Endodermal cell (in vitro differentiated cells): ENCODE measurements around the gene AKAP10. TPM values are rescaled to one million over a fixed set of nuclear protein-coding genes. Genes with fewer than 3 reads are reported as not detected.
A peak's percentile ranks its signal among the peaks of the same experiment; 100 is the strongest.

Source experiments
- DNase-seq: peaks from one replicate; pipeline ENCODE4 v3.0.0-alpha.2; 2017
- H3K27ac ChIP-seq: 2 replicates; pipeline ENCODE4 v1.5.1; 2013; ENCODE audit warnings: mild to moderate bottlenecking, low read depth, low read length, moderate library complexity
- H3K27me3 ChIP-seq: 2 replicates; pipeline ENCODE4 v1.6.1; 2013; ENCODE audit warnings: mild to moderate bottlenecking, low read length, moderate library complexity; ENCODE audit not compliant: insufficient read depth, control insufficient read depth, poor library complexity, severe bottlenecking
- H3K36me3 ChIP-seq: 2 replicates; pipeline ENCODE4 v1.7.0; 2013; ENCODE audit warnings: mild to moderate bottlenecking, low read length, moderate library complexity; ENCODE audit not compliant: control insufficient read depth, insufficient read depth
- H3K4me1 ChIP-seq: one replicate; pipeline ENCODE4 v1.7.0; 2013; ENCODE audit warnings: low read length; ENCODE audit not compliant: control insufficient read depth, insufficient read depth
- H3K4me3 ChIP-seq: 2 replicates; pipeline ENCODE4 v1.5.1; 2013; ENCODE audit warnings: mild to moderate bottlenecking, low read length, moderate library complexity
- H3K9ac ChIP-seq: 2 replicates; pipeline ENCODE4 v1.6.1; 2013; ENCODE audit warnings: mild to moderate bottlenecking, low read length, moderate library complexity; ENCODE audit not compliant: poor library complexity, severe bottlenecking; ENCODE audit errors: extremely low read depth
- H3K9me3 ChIP-seq: 2 replicates; pipeline ENCODE4 v1.6.1; 2013; ENCODE audit warnings: mild to moderate bottlenecking, low read length, moderate library complexity; ENCODE audit not compliant: control insufficient read depth
- H3K27ac Mint-ChIP-seq: 2 replicates; pipeline ENCODE4 v1.8.0; 2020; ENCODE audit warnings: mixed read lengths
- H3K27me3 Mint-ChIP-seq: 2 replicates; pipeline ENCODE4 v1.8.0; 2021; ENCODE audit warnings: mild to moderate bottlenecking, mixed read lengths; ENCODE audit not compliant: insufficient read depth
- H3K36me3 Mint-ChIP-seq: 2 replicates; pipeline ENCODE4 v1.8.0; 2020; ENCODE audit warnings: low read depth, mixed read lengths
- H3K4me1 Mint-ChIP-seq: 2 replicates; pipeline ENCODE4 v1.8.0; 2020; ENCODE audit warnings: mixed read lengths
- H3K4me3 Mint-ChIP-seq: 2 replicates; pipeline ENCODE4 v1.8.0; 2020; ENCODE audit warnings: mild to moderate bottlenecking, moderate library complexity, mixed read lengths
- H3K9me3 Mint-ChIP-seq: 2 replicates; pipeline ENCODE4 v1.8.0; 2020; ENCODE audit warnings: mild to moderate bottlenecking, mixed read lengths
- WGBS, 2 experiments: methylation state at CpG; one replicate each; pipeline versions ENCODE4 v1.1.5 to v1.1.7; 2013; ENCODE audit warnings: missing lambda C conversion rate in 2 of 2, mixed read lengths in 1 of 2; ENCODE audit not compliant: insufficient coverage in 1 of 2, insufficient read length in 1 of 2; 5-methylcytosine and 5-hydroxymethylcytosine counted together
- total RNA-seq, 2 donors: library from RNA; stranded (reverse); fragmentation: NEBNext Ultra II Directional in 1 of 2; extraction: Animal tissue kit (Norgen Biotek cat#: 25700) in 1 of 2; gene quantifications; 2 replicates in 1 of 2; 3 replicates in 1 of 2; pipeline ENCODE4 v1.2.1, GENCODE V29; 2021
- TF ChIP-seq, protein P1 (sequence below): fragments of 200-600 bp; sonication (generic); conservative IDR thresholded peaks from 2 replicates; pipeline ENCODE4 v1.5.0; 2021; ENCODE audit warnings: antibody characterized with exemption, mild to moderate bottlenecking

Gene AKAP10
- total RNA-seq, 2 donors from 2014 or later = 29.6 to 39.1 TPM

DNA sequence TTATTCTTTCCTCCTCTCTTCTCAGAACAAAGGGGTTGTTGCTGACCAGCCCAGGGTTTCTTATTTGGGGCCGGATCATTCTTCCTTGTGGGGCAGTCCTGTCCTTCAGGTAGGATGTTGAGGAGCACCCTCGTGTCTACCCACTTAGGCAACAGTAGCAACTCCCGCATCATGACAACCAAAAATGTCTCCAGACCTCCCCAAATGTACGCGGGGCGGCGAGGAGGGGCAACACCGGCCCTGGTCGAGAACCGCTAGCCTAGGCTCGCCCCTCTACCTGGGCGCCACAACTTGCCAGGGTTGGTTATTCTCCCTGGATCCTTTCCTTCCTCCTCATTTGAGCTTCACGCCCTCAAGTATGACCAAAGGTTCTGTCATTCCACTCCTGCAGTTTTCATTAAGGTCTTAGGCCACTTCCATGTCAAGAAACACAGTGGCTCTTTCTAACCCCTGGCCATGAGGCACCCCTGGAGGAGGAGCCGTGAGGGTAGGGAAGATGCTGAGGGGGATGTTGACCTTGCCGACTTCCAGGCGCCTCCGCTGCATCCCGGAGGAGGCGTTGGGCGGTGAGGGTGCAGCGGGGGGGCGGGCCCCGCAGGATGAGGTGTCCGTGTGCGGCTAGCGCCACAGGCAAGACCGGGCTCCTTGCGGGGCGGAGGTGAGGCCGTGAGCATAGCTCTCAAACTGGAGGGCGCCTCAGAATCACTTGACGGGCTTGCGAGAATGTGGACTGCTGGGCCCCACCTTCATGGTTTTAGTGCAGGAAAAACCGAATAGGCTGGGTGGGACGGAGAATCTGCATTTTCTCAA lies 30.8 kb upstream of the AKAP10 start:
- Histone ChIP-seq H3K4me3 (peak overlapping the region; percentile 91), H3K27ac (no peak overlapping the region), H3K4me1 (no peaks in the 10 kb centered on the region), H3K27me3 (peaks cover 51% of the 10 kb centered on the region), H3K9me3 (no peaks in the 10 kb centered on the region), H3K36me3 (no peaks in the 10 kb centered on the region), H3K9ac (no peak overlapping the region)
- 35 to 39% methylated on average over 26 to 35 of the region's 35 CpGs for WGBS, 2 experiments
- no peaks in the 10 kb centered on the region for H3K36me3 Mint-ChIP-seq
- H3K27ac Mint-ChIP-seq = peak overlapping the region; percentile 52
- TF ChIP-seq, protein P1, sequence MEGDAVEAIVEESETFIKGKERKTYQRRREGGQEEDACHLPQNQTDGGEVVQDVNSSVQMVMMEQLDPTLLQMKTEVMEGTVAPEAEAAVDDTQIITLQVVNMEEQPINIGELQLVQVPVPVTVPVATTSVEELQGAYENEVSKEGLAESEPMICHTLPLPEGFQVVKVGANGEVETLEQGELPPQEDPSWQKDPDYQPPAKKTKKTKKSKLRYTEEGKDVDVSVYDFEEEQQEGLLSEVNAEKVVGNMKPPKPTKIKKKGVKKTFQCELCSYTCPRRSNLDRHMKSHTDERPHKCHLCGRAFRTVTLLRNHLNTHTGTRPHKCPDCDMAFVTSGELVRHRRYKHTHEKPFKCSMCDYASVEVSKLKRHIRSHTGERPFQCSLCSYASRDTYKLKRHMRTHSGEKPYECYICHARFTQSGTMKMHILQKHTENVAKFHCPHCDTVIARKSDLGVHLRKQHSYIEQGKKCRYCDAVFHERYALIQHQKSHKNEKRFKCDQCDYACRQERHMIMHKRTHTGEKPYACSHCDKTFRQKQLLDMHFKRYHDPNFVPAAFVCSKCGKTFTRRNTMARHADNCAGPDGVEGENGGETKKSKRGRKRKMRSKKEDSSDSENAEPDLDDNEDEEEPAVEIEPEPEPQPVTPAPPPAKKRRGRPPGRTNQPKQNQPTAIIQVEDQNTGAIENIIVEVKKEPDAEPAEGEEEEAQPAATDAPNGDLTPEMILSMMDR = no peak
- peak overlapping the region; percentile 72 for H3K4me3 Mint-ChIP-seq
- peak; percentile 86 for DNase-seq
- H3K27me3 Mint-ChIP-seq = peaks cover 53% of the 10 kb centered on the region
- H3K9me3 Mint-ChIP-seq = no peaks in the 10 kb centered on the region
- peaks cover 3% of the 10 kb centered on the region for H3K4me1 Mint-ChIP-seq

DNA sequence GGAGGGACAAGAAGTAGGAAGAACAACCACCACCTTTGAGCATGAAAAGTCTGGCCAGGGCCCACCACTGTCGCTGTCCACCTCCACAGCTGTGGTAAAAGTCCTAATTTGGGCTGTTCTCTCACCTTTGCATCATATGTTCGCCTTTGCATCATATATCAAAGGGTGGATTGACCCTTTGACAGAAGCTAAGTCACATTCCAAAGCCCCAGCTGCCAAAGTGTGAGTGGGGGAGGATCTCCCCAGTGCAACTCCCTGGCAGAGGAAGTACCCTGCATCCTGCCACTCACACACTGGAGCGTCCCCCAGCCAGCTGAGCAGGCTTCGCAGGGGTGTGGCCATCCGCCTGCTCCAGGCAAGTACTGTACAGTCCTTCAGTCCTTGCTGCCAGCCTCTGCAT lies 18.9 kb upstream of the AKAP10 start:
- no peak overlapping the region for H3K27ac Mint-ChIP-seq
- WGBS, 2 experiments = 84 to 85% methylated on average over 4 to 5 of the region's 5 CpGs

DNA sequence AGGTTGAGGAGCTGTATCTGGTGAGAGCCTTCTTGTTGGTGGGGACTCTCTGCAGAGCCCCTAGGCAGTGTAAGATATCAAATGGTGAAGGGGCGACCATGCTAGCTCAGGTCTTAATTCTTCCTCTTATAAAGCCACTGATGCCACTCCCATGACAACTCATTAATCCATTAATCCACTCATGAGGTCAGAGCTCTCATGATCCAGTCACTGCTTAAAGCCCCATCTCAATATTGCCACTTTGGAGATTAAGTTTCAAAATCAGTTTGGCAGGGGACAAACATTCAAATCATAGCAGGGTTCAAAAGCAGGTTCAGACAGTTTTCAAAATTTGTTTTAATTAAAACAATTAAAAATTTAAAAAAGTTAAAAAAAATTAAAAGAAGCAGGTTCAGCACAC lies 18.5 kb upstream of the AKAP10 start:
- Mint-ChIP-seq H3K27ac (no peak overlapping the region), H3K9me3 (no peaks in the 10 kb centered on the region), H3K27me3 (peaks cover 8% of the 10 kb centered on the region), H3K4me3 (no peak overlapping the region), H3K4me1 (no peaks in the 10 kb centered on the region), H3K36me3 (no peaks in the 10 kb centered on the region)
- no peak overlapping the region for H3K4me3 ChIP-seq
- no peaks in the 10 kb centered on the region for H3K9me3 ChIP-seq
- TF ChIP-seq, protein P1 = no peak
- no peak overlapping the region for H3K9ac ChIP-seq
- H3K36me3 ChIP-seq = no peaks in the 10 kb centered on the region
- no peak overlapping the region for H3K27ac ChIP-seq
- no peaks in the 10 kb centered on the region for H3K27me3 ChIP-seq
- DNase-seq = peak; percentile 19
- no peaks in the 10 kb centered on the region for H3K4me1 ChIP-seq
- 85 to 100% methylated on average over 1 of the region's 1 CpG for WGBS, 2 experiments

More for the DNA sequence above, 18.9 kb upstream of the AKAP10 start:
- TF ChIP-seq, protein P1 = no peak
- Histone ChIP-seq H3K27ac (no peak overlapping the region), H3K4me3 (no peak overlapping the region), H3K27me3 (no peaks in the 10 kb centered on the region), H3K4me1 (no peaks in the 10 kb centered on the region), H3K9me3 (no peaks in the 10 kb centered on the region), H3K9ac (no peak overlapping the region), H3K36me3 (no peaks in the 10 kb centered on the region)
- no peaks in the 10 kb centered on the region for H3K4me1 Mint-ChIP-seq
- DNase-seq = peak; percentile 57
- peaks cover 8% of the 10 kb centered on the region for H3K27me3 Mint-ChIP-seq
- H3K36me3 Mint-ChIP-seq = no peaks in the 10 kb centered on the region
- H3K4me3 Mint-ChIP-seq = no peak overlapping the region
- no peaks in the 10 kb centered on the region for H3K9me3 Mint-ChIP-seq
